Stimulated activated CD8-positive, alpha-beta memory T cell treated with anti-CD3 and anti-CD28 coated beads, Interleukin-12 subunit alpha, Interleukin-12 subunit beta, amount 100 ng/mL, for 4 hours (primary cell): Measurements from ENCODE around the gene TMSB15C.
A peak's percentile ranks its signal among the peaks of the same experiment; 100 is the strongest.
"Not testable (repeated sequence)": the region's sequence is repeated elsewhere in the genome, so short reads cannot be mapped to it uniquely, and the experiment has no call there.

Experiments used
- DNase-seq: peaks from one replicate; pipeline ENCODE4 v3.0.0-alpha.2; 2020; ENCODE audit warnings: low read depth

The TMSB15C gene

DNA sequence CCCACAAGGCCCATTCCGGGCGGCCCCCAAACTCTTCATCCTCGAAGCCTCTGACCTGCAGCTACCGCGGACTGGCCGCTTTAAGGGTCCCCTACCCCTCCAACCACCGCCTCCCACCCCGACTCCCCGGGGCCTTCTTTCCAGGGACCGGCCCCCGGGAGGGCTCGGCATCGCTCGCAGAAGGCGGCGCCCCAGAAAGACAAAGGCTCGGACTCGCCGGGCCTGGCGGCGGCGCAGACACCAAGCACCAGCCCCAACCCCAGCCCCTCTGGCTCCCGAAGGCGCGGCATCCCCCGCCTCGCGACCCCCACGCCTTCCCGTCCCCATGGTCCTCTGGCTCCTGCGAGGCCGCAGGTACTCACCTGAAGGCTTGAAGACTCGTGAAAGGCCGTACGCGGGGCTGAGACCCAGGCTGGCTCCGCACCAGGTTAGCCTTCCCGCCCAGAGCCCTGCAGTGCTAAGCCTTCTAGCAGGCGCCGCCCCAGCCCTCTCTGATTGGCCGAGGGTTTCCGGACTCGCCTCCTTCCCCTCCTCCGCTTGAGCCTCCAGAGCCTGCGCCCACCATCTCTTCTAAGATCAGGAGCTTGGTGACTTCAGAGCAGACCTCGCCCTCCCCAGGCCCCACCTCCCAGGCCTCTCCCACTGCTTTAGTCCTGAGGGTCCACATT is at the start of gene TMSB15C:
TSS of gene TMSB15C (minus strand) at position 459 of the 668 bp plus-strand sequence.
- DNase-seq, result not testable (repeated sequence)

DNA sequence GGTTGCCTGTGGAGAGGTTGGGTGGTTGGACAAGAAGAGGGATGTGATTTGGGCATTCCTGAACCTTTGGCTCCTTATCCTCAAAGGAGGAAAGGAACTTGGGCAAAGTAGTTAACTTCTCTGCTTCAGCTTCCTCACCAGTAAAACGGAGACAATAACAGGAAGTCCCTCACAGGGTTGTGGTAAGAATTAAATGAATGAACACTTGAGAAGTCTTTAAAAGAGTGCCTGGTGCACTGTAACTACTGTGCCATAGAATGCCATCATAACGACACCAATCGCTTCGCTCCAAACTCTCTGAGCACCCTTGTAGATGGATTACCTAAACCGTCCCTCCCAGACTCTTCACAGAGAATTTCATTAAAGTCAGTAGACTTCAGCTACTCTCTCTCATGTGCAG is 46.8 kb upstream of the TMSB15C start:
- no peak for DNase-seq

DNA sequence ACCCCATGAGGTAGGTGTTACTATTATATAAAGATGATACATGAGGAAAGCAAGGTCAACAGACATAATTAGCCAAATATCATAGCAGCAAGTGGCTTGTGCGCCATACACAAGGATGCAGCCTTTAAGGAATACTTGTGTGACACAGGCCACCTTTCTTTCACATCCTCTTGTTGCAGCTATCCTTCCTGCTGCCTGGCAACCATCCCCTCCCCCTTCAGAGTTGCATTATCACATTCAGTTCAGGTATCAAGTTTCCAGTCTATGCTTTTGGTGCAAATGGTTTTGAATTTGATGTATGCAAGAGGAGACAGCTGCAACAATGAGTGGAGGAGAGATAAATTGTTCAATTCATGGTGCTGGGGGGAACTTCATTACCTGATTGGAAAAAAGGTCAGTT is 42.7 kb upstream of the TMSB15C start:
- no peak for DNase-seq

DNA sequence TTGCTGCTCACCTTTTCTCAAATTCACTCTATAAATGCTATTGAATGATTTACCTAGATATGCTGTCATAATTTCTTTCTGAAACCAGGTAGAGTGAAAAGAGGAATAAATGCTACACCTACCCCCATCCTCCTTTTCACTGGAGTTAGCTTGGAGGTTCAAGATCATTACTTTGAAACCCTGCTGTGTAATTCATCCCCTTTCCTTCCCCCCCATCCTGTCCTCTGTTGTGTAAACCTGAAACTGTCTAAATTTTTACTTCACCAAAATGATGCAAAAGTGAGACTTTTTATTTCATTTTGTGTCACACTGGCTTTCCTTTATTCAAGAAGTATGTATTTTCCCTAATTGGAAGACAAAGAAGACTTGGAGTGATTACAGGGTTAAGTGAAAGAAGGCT is 41.7 kb upstream of the TMSB15C start:
- DNase-seq, result no peak

DNA sequence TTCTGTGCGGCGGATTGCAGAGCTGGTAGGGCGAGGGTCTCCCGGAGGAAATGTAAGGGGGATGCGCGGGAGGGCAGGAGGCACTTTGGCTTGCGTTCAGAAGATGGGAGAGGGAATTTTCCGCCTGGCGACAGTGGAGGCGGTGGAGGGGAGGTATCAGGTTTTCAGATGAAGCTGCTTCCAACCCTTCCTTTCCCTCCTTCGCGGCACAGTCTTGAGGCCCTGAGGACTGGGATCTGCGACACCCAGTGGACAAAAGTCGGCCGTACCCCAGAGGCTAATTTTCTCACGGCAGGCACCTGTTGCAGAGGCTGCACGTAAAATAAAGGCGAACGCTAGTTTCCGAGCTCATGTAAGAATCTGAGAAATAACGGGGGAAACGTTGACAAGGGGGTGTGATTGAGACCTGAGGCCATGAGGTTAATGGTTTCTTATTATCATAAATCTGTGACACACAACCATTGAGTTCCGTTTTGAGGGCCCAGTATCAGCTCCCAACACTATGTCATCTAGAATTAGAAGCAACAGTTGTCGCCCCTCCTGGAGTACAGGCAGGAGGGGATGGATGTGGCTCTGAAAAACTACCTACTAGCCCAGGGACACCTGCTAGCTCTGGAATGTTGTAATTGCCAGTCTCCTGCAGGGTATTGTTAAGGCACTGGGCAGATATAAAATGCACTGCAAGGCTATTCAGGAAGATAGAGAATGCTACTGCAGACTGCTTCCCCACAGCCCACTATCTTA is 37.4 kb upstream of the TMSB15C start:
- DNase-seq, result peak; percentile 6

DNA sequence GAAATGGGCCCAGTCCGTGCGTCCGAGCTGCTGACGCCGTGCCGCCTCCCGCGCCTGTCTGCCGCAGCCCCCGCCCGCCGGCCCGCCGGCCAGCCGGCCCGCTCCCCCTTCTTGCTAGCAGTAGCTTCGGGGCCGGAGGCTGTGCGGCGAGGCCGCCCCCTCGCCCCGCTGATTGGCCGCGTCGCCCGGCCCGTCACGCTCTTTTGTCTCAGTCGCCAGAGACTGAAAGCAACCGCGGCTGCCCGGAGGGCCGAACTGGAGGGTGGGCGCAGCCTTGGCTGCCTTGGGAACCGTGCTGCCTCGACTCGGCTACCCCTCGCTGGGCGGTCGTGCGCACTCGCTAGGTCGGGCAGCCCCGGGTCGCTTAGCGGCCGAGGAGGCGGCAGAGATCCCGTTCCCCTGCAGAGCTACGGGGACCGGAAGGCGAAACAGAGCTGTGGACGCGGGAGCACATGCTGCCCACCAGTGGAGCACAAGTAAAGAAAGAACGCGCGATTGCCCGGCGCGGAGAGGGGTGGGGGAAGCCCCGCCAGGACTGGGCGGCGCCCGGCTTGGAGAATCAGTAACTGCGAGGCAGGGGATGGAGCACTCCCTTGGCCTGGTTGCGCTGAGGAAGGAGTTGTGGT is 36.4 kb upstream of the TMSB15C start, which contains the start of gene ZCCHC18:
TSS of gene ZCCHC18 (plus strand) at position 198 of the 626 bp plus-strand sequence. CDS start 1,589 bp downstream, outside the sequence.
- DNase-seq, result no peak

DNA sequence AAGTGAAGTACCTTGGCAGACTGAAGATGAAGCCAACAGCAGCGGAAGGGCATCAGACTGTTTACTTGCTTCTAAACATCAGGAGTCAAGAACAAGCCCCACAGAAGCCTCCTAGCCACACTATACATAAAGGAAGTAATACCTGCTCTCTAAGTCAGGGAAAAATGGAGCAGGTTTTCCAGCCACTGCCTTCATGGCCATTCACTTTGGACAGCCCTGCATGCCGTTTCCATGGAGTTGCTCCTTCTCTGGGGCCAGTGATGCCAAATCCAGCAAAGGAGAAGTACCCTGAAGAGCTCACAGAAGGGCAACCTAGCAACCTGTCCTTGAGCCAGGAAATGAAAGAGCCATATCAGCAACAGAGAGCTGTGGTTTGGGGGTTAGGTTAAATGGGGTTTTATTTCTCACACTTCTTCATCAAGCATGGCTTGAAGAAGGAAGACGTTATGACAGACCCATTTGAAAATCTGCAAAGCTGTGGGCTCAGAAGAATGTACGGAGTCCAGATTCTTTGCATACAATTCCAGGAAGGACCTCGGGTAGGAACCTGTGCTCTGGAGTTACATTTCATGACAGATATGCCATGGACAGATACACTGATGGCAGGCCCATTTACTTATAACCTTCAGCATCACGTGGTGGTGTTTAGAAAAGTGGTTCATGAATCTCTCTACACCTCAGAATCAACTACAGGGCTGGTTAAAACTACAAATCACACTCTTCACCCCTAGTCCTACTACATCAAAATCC is 34.6 kb upstream of the TMSB15C start:
- not testable (repeated sequence) for DNase-seq

DNA sequence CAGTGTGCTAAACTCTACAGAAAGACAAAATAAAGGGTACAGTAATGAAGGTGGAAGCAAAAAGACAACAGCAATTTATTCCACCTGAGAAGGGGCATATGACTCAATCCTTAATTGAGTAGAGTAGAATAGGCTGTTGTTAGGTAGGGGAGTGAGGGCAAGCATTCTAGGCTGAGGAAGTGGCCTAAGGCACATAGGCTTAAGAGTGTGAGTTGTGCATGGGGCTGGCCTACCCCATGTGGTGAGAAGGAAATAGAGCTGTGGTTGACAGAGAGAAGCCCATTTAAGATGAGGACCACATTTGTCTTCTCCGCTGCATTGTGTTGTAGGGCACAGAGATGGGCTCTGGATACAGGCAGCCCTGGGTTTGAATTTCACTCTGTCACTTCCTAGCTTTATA is 32.9 kb upstream of the TMSB15C start:
- DNase-seq, result no peak

DNA sequence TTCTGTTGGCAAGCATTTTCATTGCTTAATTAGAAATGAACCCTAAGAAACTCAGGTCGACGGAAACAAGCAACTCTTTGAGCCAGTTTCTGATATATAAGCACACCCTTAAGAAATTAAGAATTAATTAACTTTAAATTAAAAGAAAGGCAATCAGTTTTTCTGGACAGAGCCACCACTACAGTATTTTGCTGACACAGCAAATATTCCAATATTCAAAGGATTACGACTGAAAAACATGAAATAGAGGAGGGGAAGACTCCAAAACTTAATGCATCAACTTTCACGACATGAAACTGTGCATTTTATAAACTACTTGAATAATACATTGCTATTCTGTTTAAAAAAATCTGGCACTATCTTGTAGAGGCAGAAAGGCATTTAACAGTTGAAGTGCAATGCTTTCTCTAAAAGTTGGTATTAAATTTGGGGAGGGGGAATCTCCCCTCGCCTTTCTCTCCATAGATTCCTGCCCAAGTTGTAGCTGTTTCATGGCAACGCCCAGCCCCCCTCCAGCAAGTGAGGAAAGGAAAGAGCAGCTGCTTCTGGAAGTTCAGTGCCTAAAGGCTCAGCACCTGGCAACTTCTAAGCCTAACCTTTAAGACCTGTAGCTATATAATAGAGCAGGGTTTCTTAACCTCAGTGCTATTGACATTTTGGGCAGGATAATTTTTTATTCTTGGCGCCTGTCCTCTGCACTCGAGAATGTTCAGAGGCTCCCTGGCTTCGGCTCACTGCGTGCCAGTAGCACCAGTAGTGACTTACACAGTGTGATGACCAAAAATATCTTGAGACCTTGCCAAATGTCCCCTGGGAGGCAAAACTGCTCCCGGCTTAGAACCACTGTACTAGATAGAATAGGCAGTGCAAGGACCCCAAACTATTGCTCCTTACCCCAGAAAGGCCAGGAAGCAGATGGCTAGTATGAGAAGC is 29.6 kb upstream of the TMSB15C start:
- DNase-seq, result no peak

DNA sequence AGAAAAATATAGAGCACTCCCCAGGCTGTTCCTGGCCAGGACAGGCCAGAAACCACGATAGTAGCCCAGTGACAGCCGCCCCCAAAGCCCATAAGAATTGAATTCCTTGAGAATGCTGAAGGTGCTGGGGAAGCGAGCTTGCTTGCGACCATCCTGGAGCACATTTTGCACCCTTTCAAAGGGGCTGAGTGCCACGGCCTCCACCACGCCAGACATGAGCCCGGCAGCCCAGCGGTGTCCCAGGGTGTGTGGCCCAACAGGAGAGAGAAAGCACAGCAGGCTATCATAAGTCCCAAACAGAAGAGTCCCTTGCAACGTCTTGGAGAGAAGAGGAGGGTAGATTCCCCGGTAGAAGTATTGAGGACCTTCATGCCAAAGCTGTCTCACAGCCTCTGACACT is 28.6 kb upstream of the TMSB15C start:
- DNase-seq, result no peak

DNA sequence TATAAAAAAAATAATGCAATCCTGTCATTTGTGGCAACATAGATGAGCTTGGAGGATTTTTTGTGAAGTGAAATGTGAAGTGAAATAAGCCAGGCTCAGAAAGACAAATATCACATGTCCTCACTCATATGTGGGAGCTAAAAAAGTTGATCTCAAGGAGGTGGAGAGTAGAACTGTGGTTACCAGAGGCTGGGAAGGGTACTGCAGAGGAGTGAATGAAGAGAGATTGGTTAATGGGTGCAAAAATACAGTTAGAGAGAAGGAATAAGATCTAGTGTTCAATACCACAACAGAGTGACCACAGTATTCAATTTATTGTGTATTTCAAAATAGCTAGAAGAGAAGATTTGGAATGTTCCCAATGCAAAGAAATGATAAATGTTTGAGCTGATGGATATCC is 22.9 kb upstream of the TMSB15C start:
- DNase-seq, result no peak

DNA sequence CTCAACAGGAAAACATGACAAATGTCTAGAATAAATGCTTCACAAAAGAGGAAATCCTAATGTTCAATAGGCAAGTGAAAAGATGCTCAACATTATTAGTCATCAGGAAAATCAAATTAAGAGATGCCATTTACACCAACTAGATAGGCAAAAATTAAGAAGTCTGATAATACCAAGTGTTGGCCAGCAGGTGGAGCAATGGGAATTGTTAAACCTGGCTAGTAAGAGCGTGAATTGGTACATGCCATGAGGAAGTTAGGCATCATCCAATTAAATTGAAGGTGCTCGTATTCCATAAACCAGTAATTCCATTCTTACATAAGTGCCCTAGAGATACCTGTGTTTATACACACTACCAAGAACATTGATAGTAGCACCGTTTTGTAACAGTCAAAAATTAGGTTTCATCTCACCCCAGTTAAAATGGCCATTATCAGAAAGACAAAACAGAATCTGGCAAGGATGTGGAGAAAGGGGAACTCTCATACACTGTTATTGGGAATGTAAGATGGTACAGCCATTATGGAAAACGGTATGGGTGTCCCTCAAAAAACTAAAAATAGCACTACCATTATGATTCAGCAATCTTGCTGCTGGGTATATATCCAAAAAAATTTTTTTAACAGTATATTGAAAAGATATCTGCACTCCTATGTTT is 22.2 kb upstream of the TMSB15C start:
- no peak for DNase-seq

DNA sequence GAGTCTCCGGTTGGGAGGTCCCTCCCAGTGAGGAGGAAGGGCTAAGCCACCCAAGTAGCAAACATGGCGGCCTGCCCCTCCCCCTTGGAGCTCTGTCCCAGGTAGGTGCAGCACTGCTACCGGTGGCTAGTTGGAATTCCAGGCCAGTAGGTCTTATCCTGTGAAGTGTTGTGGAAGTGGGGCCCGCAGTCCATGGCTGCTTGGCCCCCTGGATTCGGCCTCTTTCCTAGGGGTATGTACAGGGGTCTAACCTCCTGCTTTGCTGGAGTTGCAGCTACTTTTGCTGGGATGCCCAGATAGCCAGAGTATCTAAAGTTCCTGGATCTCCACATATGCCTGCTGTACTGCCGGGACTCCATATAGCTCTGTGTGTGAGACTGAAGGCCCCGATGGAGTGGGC is 9.9 kb upstream of the TMSB15C start:
- DNase-seq, result no peak

DNA sequence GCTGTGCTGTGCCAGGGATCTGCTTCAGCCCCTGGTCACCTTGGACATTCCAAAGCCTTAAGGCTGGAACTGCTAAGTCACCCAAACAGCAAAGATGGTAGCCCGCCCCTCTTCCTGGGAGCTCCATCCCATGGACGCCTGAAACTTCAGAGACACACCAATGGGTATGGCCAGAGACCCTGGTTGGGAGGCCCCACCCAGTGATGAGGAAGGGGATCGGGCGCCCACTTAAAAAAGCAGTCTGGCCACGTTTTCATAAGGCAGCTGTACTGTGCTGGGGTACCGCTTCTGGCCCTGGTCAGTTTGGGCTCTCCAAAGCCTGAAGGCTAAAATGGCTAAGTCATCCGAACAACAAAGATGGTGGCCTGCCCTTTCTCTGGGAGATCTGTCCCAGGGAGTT is 9.4 kb upstream of the TMSB15C start:
- DNase-seq, result no peak

DNA sequence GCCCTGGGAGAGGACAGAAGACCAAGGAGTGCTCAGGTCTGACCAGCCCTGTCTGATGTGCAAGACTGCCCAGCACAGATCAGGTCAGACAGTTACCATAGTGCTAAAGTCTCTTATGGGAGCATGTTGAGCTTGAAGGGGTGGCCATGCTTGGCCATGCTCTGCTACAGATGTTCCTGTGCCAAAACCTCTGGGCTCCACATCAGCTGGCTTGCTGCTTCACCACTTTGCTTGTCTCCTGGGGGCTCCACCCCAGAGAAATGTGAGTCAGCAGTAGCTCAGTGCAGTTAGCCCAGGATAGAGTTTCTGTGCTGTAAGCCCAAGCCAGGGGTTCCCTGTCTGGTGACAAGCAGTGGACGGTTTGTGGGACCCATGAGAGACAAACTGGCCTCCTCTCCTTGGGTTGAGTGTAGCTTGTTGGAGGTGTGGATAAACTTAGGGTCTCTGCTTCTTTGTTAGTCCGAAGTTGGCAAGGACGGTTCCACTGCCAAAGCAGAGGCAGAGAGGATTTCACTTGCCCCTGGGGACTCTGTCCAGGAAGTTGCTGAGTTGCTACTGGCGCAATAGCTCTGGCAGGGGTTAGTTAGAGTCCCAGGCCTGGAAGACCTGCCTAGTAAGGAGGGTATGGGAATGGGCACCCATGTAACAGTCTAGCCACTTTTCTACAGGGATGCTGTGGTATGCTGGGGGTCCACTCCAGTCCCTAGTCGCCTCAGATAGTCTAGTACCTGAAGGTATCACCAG is 8.7 kb upstream of the TMSB15C start:
- DNase-seq, result no peak

DNA sequence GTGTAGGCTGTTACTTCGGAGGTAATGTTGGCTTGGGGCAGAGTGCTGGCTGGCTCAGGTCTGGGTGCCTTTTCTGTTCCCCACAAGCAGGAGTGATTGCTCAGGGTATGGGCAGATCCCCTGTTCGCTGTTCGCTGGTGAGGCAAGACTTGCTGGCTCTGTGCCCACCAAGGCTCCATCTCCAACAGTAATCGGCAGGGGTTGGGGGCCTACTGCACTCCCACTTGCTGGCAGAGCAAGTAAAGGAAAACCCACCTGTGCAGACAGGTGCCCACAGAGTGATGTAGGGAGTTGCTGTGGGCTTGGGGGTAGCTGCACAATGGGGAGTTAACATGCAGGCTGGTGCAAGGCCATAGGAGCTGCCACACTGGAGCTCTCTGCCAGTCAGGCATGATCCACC is 8.0 kb upstream of the TMSB15C start:
- DNase-seq, result no peak

DNA sequence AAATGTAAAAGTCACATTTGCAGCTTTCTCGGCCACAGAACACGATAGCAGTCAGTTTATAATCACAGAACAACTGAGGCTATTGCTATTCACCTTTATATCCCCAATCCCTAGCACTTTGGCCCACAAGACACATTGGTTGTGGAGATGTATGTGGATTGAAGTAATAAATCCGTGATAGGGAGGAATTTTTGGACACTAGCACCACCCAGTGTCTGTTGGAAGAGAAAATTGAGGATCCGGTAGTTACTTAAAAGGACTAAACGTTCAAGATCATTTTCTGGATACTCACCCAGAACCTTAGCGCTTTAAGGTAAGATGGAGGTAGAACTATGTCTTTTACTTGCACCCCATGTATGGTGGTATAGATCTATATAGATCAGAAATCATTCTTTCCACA is 1.8 kb upstream of the TMSB15C start:
- DNase-seq, result not testable (repeated sequence)

DNA sequence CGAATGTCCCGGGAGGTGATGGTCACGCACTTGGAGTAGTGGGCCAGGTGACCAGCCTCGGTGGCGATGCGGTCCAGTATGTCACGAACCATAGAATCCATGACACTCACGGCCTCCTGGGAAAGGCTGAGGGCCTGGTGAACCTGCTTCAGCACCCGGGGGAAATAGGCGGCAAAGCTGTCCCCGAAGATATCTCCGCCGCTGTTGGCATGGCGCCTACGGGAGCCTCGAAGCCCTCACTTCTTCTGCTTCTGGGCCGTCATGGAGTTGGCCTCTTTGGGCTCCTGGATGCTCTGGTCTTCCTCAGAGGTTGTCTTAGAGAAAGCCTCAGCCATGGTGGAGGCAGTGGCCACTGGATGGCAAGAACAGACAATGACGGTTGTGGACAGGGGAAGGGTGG is 13.4 kb downstream of the TMSB15C start:
- not testable (repeated sequence) for DNase-seq

DNA sequence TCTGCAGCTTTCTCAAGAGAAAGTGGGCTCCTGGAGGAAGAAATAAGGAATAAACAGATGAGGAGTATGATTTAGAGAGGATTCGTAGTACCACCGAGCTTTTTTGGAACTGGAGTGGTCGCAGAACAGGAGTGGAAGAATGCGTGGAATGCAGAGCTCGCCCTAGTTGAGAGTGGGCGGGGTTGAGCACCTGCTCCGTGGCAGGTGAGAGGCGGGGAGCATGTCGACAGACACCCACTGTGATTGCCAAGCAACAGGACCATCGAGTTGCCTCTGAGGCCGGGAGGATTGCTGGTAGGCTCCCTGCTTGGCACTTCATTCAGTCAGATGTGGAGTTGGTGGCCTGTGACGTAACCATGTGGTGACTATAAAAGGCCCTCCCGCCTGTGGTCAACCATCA is 21.1 kb downstream of the TMSB15C start:
- DNase-seq, result not testable (repeated sequence)

DNA sequence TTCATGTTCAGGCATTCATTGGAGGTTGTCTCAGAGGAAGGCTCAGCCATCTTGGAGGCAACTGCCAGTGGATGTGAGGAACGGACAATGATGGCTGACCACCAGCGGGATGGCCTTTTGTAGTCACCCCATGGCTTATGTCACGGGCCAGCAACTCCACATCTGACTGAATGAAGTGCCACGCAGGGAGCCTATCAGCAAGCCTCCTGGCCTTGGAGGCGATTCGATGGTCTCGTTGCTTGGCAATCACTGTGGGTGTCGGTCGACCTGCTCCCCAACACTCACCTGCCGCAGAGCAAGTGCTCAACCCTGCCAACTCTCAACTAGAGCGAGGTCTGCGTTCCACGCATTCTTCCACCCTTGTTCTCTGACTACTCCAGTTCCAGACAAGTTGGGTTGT is 28.9 kb downstream of the TMSB15C start:
- DNase-seq, result no peak
